Breast epithelium (tissue), 4 donors: Measurements from ENCODE around the gene ZNF516. TPM values are rescaled to one million over a fixed set of nuclear protein-coding genes. Genes with fewer than 3 reads are reported as not detected.

Source experiments
- DNase-seq, 2 donors: peaks; one replicate each; pipeline ENCODE4 v3.0.0-alpha.2; 2019; ENCODE audit warnings: low spot score in 2 of 2
- H3K27ac ChIP-seq, 2 donors: fragments of 200-600 bp; sonication (generic) in 1 of 2; one replicate each; pipeline ENCODE4 v1.5.1; 2016 to 2019; ENCODE audit warnings: mild to moderate bottlenecking in 1 of 2
- H3K27me3 ChIP-seq, 2 donors: fragments of 200-600 bp; sonication (generic) in 1 of 2; one replicate each; pipeline versions ENCODE4 v1.5.1 to v1.6.0; 2017 to 2019; ENCODE audit warnings: control low read depth in 1 of 2, mild to moderate bottlenecking in 1 of 2
- H3K36me3 ChIP-seq: fragments of 200-600 bp; one replicate; pipeline ENCODE4 v1.5.1; 2019
- H3K4me1 ChIP-seq, 2 donors: fragments of 200-600 bp; sonication (generic); one replicate each; pipeline ENCODE4 v1.5.1; 2016 to 2019; ENCODE audit warnings: control low read depth in 1 of 2
- H3K4me3 ChIP-seq, 3 donors: fragments of 200-600 bp; sonication (generic); 1 replicate in 2 of 3; 2 replicates in 1 of 3; pipeline ENCODE4 v1.5.1; 2016 to 2019; ENCODE audit warnings: mild to moderate bottlenecking in 3 of 3, moderate library complexity in 2 of 3
- H3K9me3 ChIP-seq, 2 donors: fragments of 200-600 bp; sonication (generic) in 1 of 2; one replicate each; pipeline ENCODE4 v1.5.1; 2016 to 2019; ENCODE audit warnings: control low read depth in 1 of 2
- CTCF ChIP-seq, 3 donors: fragments of 450-650 bp; IDR thresholded peaks; one replicate each; pipeline ENCODE4 v1.5.1; 2016 to 2017; ENCODE audit warnings: antibody characterized with exemption in 3 of 3, mild to moderate bottlenecking in 3 of 3, moderate library complexity in 3 of 3
- POLR2A ChIP-seq: fragments of 450-650 bp; IDR thresholded peaks from one replicate; pipeline ENCODE4 v1.6.1; 2016; ENCODE audit warnings: antibody characterized with exemption, mild to moderate bottlenecking, moderate library complexity
- POLR2AphosphoS5 ChIP-seq, 3 donors: sonication (generic); formaldehyde crosslinking; IDR thresholded peaks; one replicate each; pipeline ENCODE4 v1.6.1; 2017; ENCODE audit warnings: antibody characterized with exemption in 3 of 3
- intact Hi-C: fragments of 100-400 bp; cut with DNase I; formaldehyde crosslinking; loops from one replicate; pipeline ENCODE4 v1.15.1; 2023; ENCODE audit warnings: low total_unique reads
- total RNA-seq, 3 donors: library from RNA; depleted of rRNA; stranded (reverse); fragments of >200 nt; gene quantifications; one replicate each; pipeline ENCODE4 v1.1.0, GENCODE V29; 2016

Gene ZNF516
- total RNA-seq, 3 donors from 2014 or later: 12.0 to 33.4 (median 24.0) TPM

GRCh38 chr18:76453057-76453561, 41.9 kb downstream of the ZNF516 start:
- peak in 1 of 2 donors; percentile 1 for DNase-seq
- Histone ChIP-seq H3K27me3 (no peaks in the 10 kb centered on the region), H3K9me3 (no peaks in the 10 kb centered on the region), H3K4me3 (no peak overlapping the region), H3K4me1 (peaks cover 3 to 4% of the 10 kb centered on the region in 2 donors), H3K36me3 (no peaks in the 10 kb centered on the region), H3K27ac (no peak overlapping the region)
- TF ChIP-seq CTCF (IDR thresholded peaks at IDR 0.05) (no peak), POLR2AphosphoS5 (IDR thresholded peaks at IDR 0.05) (no peak), POLR2A (no peak)
- intact Hi-C loops: no loop called here

- Histone ChIP-seq H3K36me3 (no peaks in the 10 kb centered on the region), H3K27me3 (no peaks in the 10 kb centered on the region), H3K4me3 (no peak overlapping the region), H3K9me3 (no peaks in the 10 kb centered on the region), H3K4me1 (peaks cover 3 to 4% of the 10 kb centered on the region in 2 donors), H3K27ac (peak overlapping the region in 1 of 2 donors; percentile 94)
- TF ChIP-seq POLR2A (no peak), POLR2AphosphoS5 (IDR thresholded peaks at IDR 0.05) (no peak), CTCF (IDR thresholded peaks at IDR 0.05) (no peak)
- DNase-seq: no peak
- intact Hi-C loops: no loop called here
Observed at GRCh38 chr18:76452357-76452756, 42.7 kb downstream of the ZNF516 start.

DNA sequence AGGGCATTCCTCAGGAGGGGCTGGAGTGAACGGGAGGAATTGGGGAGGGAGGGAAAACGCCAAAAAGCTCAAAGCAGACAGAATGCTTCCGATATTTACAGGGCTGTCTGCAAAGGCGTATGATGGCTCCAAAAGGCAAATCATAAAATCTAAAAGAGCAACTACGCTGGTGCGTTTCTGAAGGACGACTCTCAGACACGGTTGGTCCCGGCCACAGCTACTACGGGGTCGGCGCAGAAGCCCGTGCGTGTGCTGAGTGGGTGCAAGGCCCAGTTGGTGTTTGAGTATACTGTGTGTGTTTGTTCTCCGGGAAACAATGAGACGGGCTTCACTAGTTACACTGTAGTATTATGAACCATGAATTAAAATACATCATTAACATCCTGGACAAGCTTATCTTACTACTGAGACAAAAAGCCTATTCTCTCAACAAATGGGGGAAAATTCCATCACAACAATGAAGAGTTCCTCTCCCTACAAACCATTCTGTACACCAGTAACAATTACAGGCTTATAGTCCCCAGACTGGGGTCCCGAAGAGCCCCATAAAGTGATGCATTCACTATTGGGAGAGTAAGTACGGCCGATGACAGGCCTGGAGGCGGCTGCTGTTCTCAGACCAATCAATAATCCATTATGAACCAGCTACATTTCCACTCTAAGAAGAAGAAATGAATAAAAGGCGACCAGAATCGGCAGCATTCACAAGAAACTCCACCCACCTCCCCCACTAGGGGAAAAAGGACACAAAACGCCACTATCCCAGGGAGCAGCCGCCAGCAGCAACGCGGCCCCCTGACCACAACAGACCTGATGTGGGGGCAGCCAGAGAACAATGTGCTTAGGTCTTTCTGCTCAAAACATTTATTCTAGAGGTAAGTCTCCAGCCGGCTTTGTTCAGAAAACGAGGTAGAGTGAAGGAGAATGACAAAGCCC, 43.4 kb downstream of the ZNF516 start:
- Histone ChIP-seq H3K27me3 (no peaks in the 10 kb centered on the region), H3K4me3 (peak overlapping the region; percentile 57 to 89 (median 64)), H3K9me3 (no peaks in the 10 kb centered on the region), H3K4me1 (peaks cover 3 to 4% of the 10 kb centered on the region in 2 donors), H3K36me3 (no peaks in the 10 kb centered on the region), H3K27ac (peak overlapping the region; percentile 79 to 94)
- TF ChIP-seq POLR2AphosphoS5 (IDR thresholded peaks at IDR 0.05) (no peak), POLR2A (no peak), CTCF (IDR thresholded peaks at IDR 0.05) (no peak)
- intact Hi-C loops: no loop called here
- DNase-seq: peak in 1 of 2 donors; percentile 15

DNA sequence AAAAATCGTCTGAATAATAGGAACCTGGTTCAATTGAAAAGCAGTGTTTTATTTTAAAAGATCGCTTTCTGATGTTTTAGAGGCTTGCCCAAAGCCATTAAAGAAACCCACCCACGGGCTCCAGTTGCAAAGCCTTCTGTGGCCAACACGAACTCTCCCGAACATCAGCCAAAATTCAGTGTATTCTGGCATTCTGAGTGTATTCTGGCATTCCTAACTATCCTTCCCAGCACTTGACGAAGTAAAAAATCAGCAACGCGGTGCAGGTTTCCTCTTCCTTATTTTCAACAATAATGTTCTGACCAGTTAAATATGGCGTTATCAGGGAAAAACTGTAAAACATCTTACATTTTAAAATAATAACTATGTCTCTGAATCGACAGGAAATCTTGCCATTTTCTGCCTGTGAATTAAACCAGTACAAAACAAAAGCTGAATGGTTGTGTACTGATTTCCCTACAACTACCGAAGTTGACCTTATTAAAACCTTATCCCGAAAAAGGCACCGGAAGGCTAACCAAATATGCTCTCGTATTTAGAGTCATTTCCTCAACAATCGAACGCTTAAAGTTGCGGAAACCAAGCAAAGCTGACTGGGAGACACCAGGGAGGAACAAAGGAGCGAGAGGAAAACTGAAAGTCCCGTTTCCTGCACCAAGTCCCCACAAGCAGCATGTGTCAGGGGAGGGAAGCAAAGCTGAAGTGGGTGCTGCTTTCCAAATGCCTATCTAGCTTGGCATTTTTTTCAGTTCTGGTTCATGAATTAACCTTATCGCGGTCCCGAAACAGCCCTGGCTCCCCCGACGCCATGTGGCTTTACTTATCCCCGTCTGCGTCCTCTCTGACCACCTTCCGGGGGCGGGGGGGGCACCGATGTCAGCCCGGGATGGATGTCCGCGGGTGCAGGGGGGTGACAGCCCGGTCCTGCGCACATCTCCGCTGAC, 44.3 kb downstream of the ZNF516 start:
- Histone ChIP-seq H3K4me1 (peaks cover 3 to 4% of the 10 kb centered on the region in 2 donors), H3K4me3 (peak overlapping the region; percentile 57 to 89 (median 64)), H3K27me3 (no peaks in the 10 kb centered on the region), H3K9me3 (no peaks in the 10 kb centered on the region), H3K27ac (peak overlapping the region; percentile 79 to 94), H3K36me3 (no peaks in the 10 kb centered on the region)
- intact Hi-C loops: no loop called here
- TF ChIP-seq POLR2AphosphoS5 (IDR thresholded peaks at IDR 0.05): peak in 1 of 3 donors; percentile 25
- TF ChIP-seq POLR2A: no peak
- DNase-seq: peak in 1 of 2 donors; percentile 21

- H3K27me3 ChIP-seq: no peaks in the 10 kb centered on the region
- TF ChIP-seq POLR2AphosphoS5 (IDR thresholded peaks at IDR 0.05) (no peak), POLR2A (no peak), CTCF (IDR thresholded peaks at IDR 0.05) (no peak)
- intact Hi-C loops: no loop called here
- H3K4me1 ChIP-seq: peaks cover 3 to 4% of the 10 kb centered on the region in 2 donors
- DNase-seq: no peak
- no peak overlapping the region for H3K4me3 ChIP-seq
- peak overlapping the region in 1 of 2 donors; percentile 56 for H3K27ac ChIP-seq
- H3K9me3 ChIP-seq: no peaks in the 10 kb centered on the region
- no peaks in the 10 kb centered on the region for H3K36me3 ChIP-seq
Observed at GRCh38 chr18:76449111-76449453, 46.0 kb downstream of the ZNF516 start.
